WTC11 (cell line): Measurements from ENCODE around the gene ARHGAP23.
"Not testable (repeated sequence)": the region's sequence is repeated elsewhere in the genome, so short reads cannot be mapped to it uniquely, and the experiment has no call there.

ENCODE experiments used
- FOXK1 ChIP-seq: sonication (generic); formaldehyde crosslinking; IDR thresholded peaks from 2 replicates; pipeline ENCODE4 v1.8.0; 2022; ENCODE audit warnings: mild to moderate bottlenecking, moderate library complexity, missing genetic modification reagents
- JUN ChIP-seq: sonication (generic); formaldehyde crosslinking; IDR thresholded peaks from 2 replicates; pipeline ENCODE4 v1.8.0; 2023; ENCODE audit warnings: mild to moderate bottlenecking, missing genetic modification reagents
- SMAD3 ChIP-seq: sonication (generic); formaldehyde crosslinking; IDR thresholded peaks from 2 replicates; pipeline ENCODE4 v1.8.0; 2022; ENCODE audit warnings: missing genetic modification reagents, mild to moderate bottlenecking, borderline replicate concordance
- SP1 ChIP-seq: sonication (generic); formaldehyde crosslinking; conservative IDR thresholded peaks from 2 replicates; pipeline ENCODE4 v1.8.1; 2022; ENCODE audit warnings: missing genetic modification reagents
- TF ChIP-seq, protein P1 (sequence below): fragments of 200-600 bp; IDR thresholded peaks from 2 replicates; pipeline ENCODE4 v1.8.0; 2022; ENCODE audit warnings: antibody characterized with exemption

DNA sequence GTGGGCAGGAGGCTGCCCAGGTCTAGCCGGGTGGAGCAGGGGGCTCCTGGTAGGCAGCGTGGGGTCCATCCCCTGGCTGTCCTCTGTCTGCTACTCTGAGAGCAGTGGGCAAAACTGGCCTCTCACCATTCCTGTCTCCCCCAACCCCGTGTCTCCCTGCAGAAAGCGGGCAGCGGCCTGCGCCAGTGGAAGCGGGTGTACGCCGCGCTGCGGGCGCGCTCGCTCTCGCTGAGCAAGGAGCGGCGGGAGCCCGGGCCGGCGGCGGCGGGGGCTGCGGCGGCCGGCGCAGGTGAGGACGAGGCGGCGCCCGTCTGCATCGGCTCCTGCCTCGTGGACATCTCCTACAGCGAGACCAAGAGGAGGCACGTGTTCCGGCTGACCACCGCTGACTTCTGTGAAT lies 49.2 kb downstream of the ARHGAP23 start:
- TF ChIP-seq SP1 (CRISPR knock-in tag); JUN; FOXK1 (CRISPR knock-in tag); SMAD3: not testable (repeated sequence)
- TF ChIP-seq, protein P1, sequence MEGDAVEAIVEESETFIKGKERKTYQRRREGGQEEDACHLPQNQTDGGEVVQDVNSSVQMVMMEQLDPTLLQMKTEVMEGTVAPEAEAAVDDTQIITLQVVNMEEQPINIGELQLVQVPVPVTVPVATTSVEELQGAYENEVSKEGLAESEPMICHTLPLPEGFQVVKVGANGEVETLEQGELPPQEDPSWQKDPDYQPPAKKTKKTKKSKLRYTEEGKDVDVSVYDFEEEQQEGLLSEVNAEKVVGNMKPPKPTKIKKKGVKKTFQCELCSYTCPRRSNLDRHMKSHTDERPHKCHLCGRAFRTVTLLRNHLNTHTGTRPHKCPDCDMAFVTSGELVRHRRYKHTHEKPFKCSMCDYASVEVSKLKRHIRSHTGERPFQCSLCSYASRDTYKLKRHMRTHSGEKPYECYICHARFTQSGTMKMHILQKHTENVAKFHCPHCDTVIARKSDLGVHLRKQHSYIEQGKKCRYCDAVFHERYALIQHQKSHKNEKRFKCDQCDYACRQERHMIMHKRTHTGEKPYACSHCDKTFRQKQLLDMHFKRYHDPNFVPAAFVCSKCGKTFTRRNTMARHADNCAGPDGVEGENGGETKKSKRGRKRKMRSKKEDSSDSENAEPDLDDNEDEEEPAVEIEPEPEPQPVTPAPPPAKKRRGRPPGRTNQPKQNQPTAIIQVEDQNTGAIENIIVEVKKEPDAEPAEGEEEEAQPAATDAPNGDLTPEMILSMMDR = not testable (repeated sequence)
